Pancreas (tissue), 10 donors: Measurements from ENCODE around the gene MAP7. TPM values are rescaled to one million over a fixed set of nuclear protein-coding genes. Genes with fewer than 3 reads are reported as not detected.
A peak's percentile ranks its signal among the peaks of the same experiment; 100 is the strongest.

Experiments
- ATAC-seq, 4 donors: fragments of 200-7000 bp; cut with Tn5 transposase; one replicate each; pipeline versions ENCODE4 v1.8.0 to v1.9.1; 2020; ENCODE audit warnings: mild to moderate bottlenecking in 4 of 4, moderate library complexity in 4 of 4
- DNase-seq, 6 donors: peaks; one replicate each; pipeline ENCODE4 v3.0.0-alpha.2; 2020
- FAIRE-seq: peaks from 2 replicates; lab custom pipeline; 2012; peaks lifted over from hg19 to GRCh38; lab: Jason Lieb, UNC
- H3K27ac ChIP-seq, 4 donors: fragments of 200-600 bp; sonication (generic); 1 replicate in 3 of 4; 2 replicates in 1 of 4; pipeline versions ENCODE4 v1.5.0 to v1.8.0; 2020
- H3K27me3 ChIP-seq, 4 donors: fragments of 200-600 bp; one replicate each; pipeline ENCODE4 v1.8.0; 2021
- H3K36me3 ChIP-seq, 3 donors: fragments of 200-600 bp; sonication (generic) in 1 of 3; one replicate each; pipeline versions ENCODE4 v1.5.0 to v1.8.0; 2020 to 2021
- H3K4me1 ChIP-seq, 3 donors: fragments of 200-600 bp; one replicate each; pipeline ENCODE4 v1.8.0; 2021
- H3K4me3 ChIP-seq, 4 donors: fragments of 200-600 bp; sonication (generic) in 2 of 4; one replicate each; pipeline versions ENCODE4 v1.5.0 to v1.8.0; 2020 to 2021
- H3K9me3 ChIP-seq, 4 donors: fragments of 200-600 bp; one replicate each; pipeline ENCODE4 v1.8.0; 2021
- CTCF ChIP-seq, 4 donors: fragments of 200-600 bp; sonication (generic) in 3 of 4; IDR thresholded peaks; one replicate each; pipeline versions ENCODE4 v1.5.0 to v1.8.0; 2021; ENCODE audit warnings: antibody characterized with exemption in 4 of 4
- WGBS, 2 donors: extraction: QIAGEN DNeasy Blood & Tissue Kit; methylation state at CpG; one replicate each; pipeline ENCODE4 v1.1.7; 2013; 5-methylcytosine and 5-hydroxymethylcytosine counted together
- intact Hi-C, 3 donors: fragments of 100-400 bp; cut with DNase I; formaldehyde crosslinking; loops; one replicate each; pipeline versions ENCODE4 v1.11.1 to v1.14.2; 2022
- polyA plus RNA-seq, 2 donors: library from polyadenylated mRNA; stranded (reverse); fragments of 200-250 nt; gene quantifications; one replicate each; pipeline ENCODE4 v1.2.3, GENCODE V29; 2013
- total RNA-seq, 6 donors: library from RNA; stranded (reverse); fragmentation: NEBNext Ultra II Directional in 4 of 6; extraction: Animal tissue kit (Norgen Biotek cat#: 25700) in 4 of 6; gene quantifications; one replicate each; pipeline versions ENCODE4 v1.2.1 to v1.2.4, GENCODE V29; 2021 to 2023
- donor health status: healthy with polysubstance abuse.
- donor health status: DM: no; HTN: no; CAD: no; lungs with moderate emphysema.
- donor health status: DM: no; HTN: no; CAD: no.
- donor health status: control.
- donor health status: control.
- donor health status: Bipolar disorder and iron deficiency.
- donor health status: DM: yes; HTN: yes; CAD: no.
- donor health status: DM: no; HTN: no; CAD: no.
- donor health status: DM: no; HTN: no; CAD: no.
- donor health status: DM: yes; HTN: yes; CAD: no.

Gene MAP7
- total and polyA plus RNA-seq, 8 donors: 10.7 to 37.9 (median 24.9) TPM

GRCh38 chr6:136317021-136317694, 233.1 kb downstream of the MAP7 start:
- FAIRE-seq: peak; percentile 92
- peak in 4 of 6 donors; percentile 34 to 71 (median 44) for DNase-seq
- Histone ChIP-seq H3K4me1 (no peaks in the 10 kb centered on the region), H3K27me3 (no peaks in the 10 kb centered on the region), H3K27ac (no peak overlapping the region), H3K36me3 (no peaks in the 10 kb centered on the region), H3K4me3 (no peak overlapping the region), H3K9me3 (no peaks in the 10 kb centered on the region)
- 28 to 30% methylated on average over 5 of the region's 5 CpGs for WGBS, 2 donors
- intact Hi-C loops: loop anchor here in 1 of 3 donors (5.0 kb wide), 1 partner anchor 190 kb away; no protein-coding TSS in a partner anchor
- TF ChIP-seq CTCF (IDR thresholded peaks at IDR 0.05): peak; percentile 51 to 72 (median 70)
- ATAC-seq: peak; percentile 85 to 100 (median 98)

- 85 to 88% methylated on average over 4 of the region's 4 CpGs for WGBS, 2 donors
- no peak for FAIRE-seq
- intact Hi-C loops: loop anchor here in 1 of 3 donors (5.0 kb wide), 1 partner anchor 192 kb away; no protein-coding TSS in a partner anchor
Observed at GRCh38 chr6:136315594-136315993, 234.6 kb downstream of the MAP7 start.

GRCh38 chr6:136312975-136313374, 237.2 kb downstream of the MAP7 start:
- intact Hi-C loops: no loop called here
- no peaks in the 10 kb centered on the region for H3K9me3 ChIP-seq
- TF ChIP-seq CTCF (IDR thresholded peaks at IDR 0.05): no peak
- no peak overlapping the region for H3K27ac ChIP-seq
- H3K27me3 ChIP-seq: no peaks in the 10 kb centered on the region
- no peaks in the 10 kb centered on the region for H3K4me1 ChIP-seq
- no peaks in the 10 kb centered on the region for H3K36me3 ChIP-seq
- no peak overlapping the region for H3K4me3 ChIP-seq
- no peak for FAIRE-seq
- DNase-seq: no peak
- WGBS, 2 donors: 93 to 97% methylated on average over 3 of the region's 3 CpGs
- ATAC-seq: no peak

More at GRCh38 chr6:136315594-136315993, 234.6 kb downstream of the MAP7 start:
- no peak for ATAC-seq
- Histone ChIP-seq H3K27ac (no peak overlapping the region), H3K36me3 (no peaks in the 10 kb centered on the region), H3K9me3 (no peaks in the 10 kb centered on the region), H3K4me3 (no peak overlapping the region), H3K27me3 (no peaks in the 10 kb centered on the region), H3K4me1 (no peaks in the 10 kb centered on the region)
- no peak for TF ChIP-seq CTCF (IDR thresholded peaks at IDR 0.05)
- DNase-seq: no peak

- intact Hi-C loops: no loop called here
Observed at GRCh38 chr6:136309729-136310311, 240.4 kb downstream of the MAP7 start.

More at GRCh38 chr6:136309729-136310311, 240.4 kb downstream of the MAP7 start:
- DNase-seq (no peak), FAIRE-seq (no peak), ATAC-seq (no peak)
- Histone ChIP-seq H3K27me3 (no peaks in the 10 kb centered on the region), H3K4me1 (no peaks in the 10 kb centered on the region), H3K9me3 (no peaks in the 10 kb centered on the region), H3K27ac (no peak overlapping the region), H3K36me3 (no peaks in the 10 kb centered on the region), H3K4me3 (no peak overlapping the region)
- no peak for TF ChIP-seq CTCF (IDR thresholded peaks at IDR 0.05)
- WGBS, 2 donors: 84 to 94% methylated on average over 1 of the region's 1 CpG
